ENCODE results near the gene SCYL2.
"Not testable (repeated sequence)": the region's sequence is repeated elsewhere in the genome, so short reads cannot be mapped to it uniquely, and the experiment has no call there.

SCYL2 gene, protein sequence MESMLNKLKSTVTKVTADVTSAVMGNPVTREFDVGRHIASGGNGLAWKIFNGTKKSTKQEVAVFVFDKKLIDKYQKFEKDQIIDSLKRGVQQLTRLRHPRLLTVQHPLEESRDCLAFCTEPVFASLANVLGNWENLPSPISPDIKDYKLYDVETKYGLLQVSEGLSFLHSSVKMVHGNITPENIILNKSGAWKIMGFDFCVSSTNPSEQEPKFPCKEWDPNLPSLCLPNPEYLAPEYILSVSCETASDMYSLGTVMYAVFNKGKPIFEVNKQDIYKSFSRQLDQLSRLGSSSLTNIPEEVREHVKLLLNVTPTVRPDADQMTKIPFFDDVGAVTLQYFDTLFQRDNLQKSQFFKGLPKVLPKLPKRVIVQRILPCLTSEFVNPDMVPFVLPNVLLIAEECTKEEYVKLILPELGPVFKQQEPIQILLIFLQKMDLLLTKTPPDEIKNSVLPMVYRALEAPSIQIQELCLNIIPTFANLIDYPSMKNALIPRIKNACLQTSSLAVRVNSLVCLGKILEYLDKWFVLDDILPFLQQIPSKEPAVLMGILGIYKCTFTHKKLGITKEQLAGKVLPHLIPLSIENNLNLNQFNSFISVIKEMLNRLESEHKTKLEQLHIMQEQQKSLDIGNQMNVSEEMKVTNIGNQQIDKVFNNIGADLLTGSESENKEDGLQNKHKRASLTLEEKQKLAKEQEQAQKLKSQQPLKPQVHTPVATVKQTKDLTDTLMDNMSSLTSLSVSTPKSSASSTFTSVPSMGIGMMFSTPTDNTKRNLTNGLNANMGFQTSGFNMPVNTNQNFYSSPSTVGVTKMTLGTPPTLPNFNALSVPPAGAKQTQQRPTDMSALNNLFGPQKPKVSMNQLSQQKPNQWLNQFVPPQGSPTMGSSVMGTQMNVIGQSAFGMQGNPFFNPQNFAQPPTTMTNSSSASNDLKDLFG

DNA sequence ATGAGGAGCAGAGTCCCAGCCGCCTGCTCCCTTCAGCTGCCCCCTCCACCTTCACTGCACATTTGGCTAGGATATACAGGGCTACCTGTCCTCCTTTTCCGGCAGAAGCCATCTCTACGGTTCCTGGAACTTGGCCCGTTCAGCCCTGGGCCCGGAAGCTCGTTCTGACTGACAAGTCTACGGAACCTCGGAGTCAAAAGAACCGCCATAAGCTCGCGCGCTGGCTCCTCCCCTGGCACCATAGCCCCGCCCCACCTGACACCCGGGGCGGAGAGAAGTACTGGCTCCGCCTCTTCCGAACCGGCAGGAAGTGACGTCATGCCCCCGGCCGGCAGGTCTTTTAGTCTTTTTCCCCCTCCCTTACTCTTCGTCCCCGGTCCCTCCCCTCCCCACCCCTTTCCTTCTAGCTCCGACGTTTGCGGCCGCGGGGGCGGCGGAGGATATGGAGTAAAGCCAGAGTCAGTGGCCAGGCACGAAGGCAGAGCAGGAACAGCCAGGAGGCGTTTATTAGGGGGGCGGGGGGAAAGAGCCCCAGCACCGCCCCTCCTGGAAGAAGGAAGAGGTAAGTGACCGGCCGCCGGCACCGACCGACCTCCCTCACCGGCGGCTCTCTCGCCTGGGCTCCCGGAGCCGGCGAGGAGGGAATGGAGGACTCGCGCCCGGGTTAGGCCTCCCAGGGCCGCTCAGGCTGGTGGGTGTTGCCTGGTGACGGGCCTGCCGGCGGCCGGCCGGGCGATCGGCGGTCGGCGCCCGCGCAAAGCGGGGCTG lies at the start of gene SCYL2, which contains the start of gene DEPDC4:
Gene SCYL2, plus strand, starts transcription at position 343 of the 768 bp plus-strand sequence. CDS start 15,794 bp downstream, outside the sequence.
Gene DEPDC4, minus strand, starts transcription at position 245 of the 768 bp plus-strand sequence. Its CDS starts 3 bp downstream, at position 242.
- Histone ChIP-seq H3K4me1 (ENCODE audit: control insufficient read depth, insufficient read depth, low read length, unreplicated experiment) (peaks cover 15% of the 10 kb centered on the region), H3K27me3 (ENCODE audit: insufficient read depth, low read length) (no peaks in the 10 kb centered on the region), H2AFZ (ENCODE audit: low read length, unreplicated experiment) (peak within 1 kb of the TSS; percentile 96), H3K4me3 (ENCODE audit: low read depth, low read length) (peak within 1 kb of the TSS; percentile 96), H3K27ac (ENCODE audit: low read depth, low read length) (peak within 1 kb of the TSS; percentile 79), H3K36me3 (ENCODE audit: insufficient read depth, low read length) (no peaks in the 10 kb centered on the region), H3K79me2 (ENCODE audit: control insufficient read depth, insufficient read depth, low read length, unreplicated experiment) (peaks cover 42% of the 10 kb centered on the region)

DNA sequence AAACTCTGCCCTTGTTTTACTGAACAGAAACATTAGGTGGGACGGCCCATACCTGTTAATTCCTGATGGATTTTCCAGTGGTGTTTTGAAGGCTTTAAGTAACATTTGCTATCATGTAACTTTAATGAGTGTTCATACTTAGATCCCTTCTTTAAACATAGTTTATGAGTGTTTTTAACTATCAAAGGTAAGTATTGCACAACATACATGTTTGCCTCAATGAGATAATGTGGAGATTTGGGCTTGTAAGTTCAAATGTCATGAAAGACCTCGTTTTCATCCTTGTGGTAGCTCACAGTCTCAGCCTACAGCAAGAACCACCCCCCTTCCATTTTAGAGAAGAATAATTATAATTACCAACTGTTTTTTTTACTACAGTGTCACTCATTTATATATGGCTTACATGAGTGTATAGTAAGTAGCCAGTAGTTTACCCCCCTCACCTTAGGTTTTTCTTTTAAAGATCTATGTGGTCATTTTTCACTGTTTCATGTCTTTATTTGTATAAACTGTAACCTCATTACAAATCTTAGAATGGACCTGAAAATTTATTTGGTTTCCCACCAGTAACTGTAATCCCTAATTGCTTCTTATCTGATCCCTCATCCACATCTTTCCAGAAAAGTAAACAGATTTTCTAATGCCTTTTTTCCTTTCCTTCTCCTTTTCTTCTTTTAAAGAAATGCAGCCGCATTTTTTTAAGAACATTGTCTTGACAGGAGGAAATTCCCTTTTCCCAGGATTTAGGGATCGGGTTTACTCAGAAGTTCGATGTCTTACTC lies 47.5 kb upstream of the SCYL2 start:
- Histone ChIP-seq H3K27ac (ENCODE audit: low read depth, low read length) (no peak overlapping the region), H3K36me3 (ENCODE audit: insufficient read depth, low read length) (no peaks in the 10 kb centered on the region; the same call in 1 of the 2 replicates), H3K27me3 (ENCODE audit: insufficient read depth, low read length) (no peaks in the 10 kb centered on the region)

DNA sequence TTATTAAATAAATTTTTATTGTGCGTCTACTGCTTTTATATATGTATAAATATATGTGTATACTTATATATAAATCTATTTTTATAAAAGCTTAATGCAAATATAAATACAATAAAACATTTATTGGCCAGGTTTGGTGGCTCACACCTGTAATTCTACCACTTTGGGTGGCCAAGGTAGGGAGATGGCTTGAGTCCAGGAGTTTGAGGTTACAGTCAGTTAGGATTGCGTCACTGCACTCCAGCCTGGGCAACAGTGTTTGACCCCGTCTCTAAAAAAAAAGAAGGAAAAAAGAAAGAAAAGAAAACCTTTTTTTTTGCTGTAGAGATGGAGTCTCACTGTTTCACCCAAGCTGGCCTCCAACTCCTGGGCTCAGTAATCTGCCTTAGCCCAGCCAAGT lies 45.5 kb upstream of the SCYL2 start:
- Histone ChIP-seq H3K79me2 (ENCODE audit: control insufficient read depth, insufficient read depth, low read length, unreplicated experiment) (no peaks in the 10 kb centered on the region), H3K27ac (ENCODE audit: low read depth, low read length) (no peak overlapping the region), H3K27me3 (ENCODE audit: insufficient read depth, low read length) (no peaks in the 10 kb centered on the region), H3K4me1 (ENCODE audit: control insufficient read depth, insufficient read depth, low read length, unreplicated experiment) (no peaks in the 10 kb centered on the region), H2AFZ (ENCODE audit: low read length, unreplicated experiment) (no peak overlapping the region), H3K36me3 (ENCODE audit: insufficient read depth, low read length) (peaks cover 3% of the 10 kb centered on the region; the same call in 1 of the 2 replicates), H3K4me3 (ENCODE audit: low read depth, low read length) (no peak overlapping the region)

More for the DNA sequence above, 47.5 kb upstream of the SCYL2 start:
- Histone ChIP-seq H3K4me3 (ENCODE audit: low read depth, low read length) (no peak overlapping the region), H3K79me2 (ENCODE audit: control insufficient read depth, insufficient read depth, low read length, unreplicated experiment) (no peaks in the 10 kb centered on the region), H2AFZ (ENCODE audit: low read length, unreplicated experiment) (no peak overlapping the region), H3K4me1 (ENCODE audit: control insufficient read depth, insufficient read depth, low read length, unreplicated experiment) (no peaks in the 10 kb centered on the region)

DNA sequence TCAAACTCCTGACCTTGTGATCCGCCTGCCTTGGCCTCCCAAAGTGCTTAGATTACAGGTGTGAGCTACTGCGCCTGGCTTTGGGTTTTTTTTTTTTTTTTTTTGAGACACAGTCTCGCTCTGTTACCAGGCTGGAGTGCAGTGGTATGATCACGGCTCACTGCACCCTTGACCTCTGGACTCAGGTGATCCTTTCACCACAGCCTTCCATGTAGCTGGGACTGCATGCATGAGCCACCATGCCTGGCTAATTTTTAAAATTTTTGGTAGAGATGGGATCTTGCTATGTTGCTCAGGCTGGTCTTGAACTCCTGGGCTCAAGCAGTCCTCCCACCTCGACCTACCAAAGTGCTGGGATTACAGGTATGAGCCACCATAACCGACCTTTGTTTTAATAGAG lies 44.8 kb upstream of the SCYL2 start:
- H2AFZ ChIP-seq (ENCODE audit: low read length, unreplicated experiment); H3K27me3 ChIP-seq (ENCODE audit: insufficient read depth, low read length); H3K27ac ChIP-seq (ENCODE audit: low read depth, low read length); H3K79me2 ChIP-seq (ENCODE audit: control insufficient read depth, insufficient read depth, low read length, unreplicated experiment); H3K4me1 ChIP-seq (ENCODE audit: control insufficient read depth, insufficient read depth, low read length, unreplicated experiment); H3K4me3 ChIP-seq (ENCODE audit: low read depth, low read length); H3K36me3 ChIP-seq (ENCODE audit: insufficient read depth, low read length): not testable (repeated sequence)

DNA sequence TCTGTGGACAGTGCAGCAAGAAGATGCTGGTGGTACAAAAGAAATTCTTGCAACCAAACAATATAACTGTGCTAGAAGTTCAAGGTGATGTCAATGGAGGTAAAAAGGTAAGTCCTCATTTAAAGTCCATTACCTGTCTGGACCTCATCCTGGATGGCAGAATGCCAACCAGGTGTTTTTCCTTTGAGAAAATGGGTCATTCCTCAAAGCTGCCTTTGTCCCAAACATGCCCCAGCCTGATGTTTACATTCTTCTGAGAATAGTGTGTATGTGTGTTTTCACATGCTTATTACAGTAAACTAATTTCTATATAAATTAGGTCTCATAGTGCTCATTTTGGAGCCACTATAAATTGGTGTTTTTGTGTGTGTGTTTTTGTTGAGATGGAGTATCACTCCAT lies 41.5 kb upstream of the SCYL2 start:
- Histone ChIP-seq H3K36me3 (ENCODE audit: insufficient read depth, low read length) (peaks cover 3% of the 10 kb centered on the region; the same call in 1 of the 2 replicates), H3K27me3 (ENCODE audit: insufficient read depth, low read length) (no peaks in the 10 kb centered on the region), H2AFZ (ENCODE audit: low read length, unreplicated experiment) (no peak overlapping the region), H3K4me3 (ENCODE audit: low read depth, low read length) (no peak overlapping the region), H3K27ac (ENCODE audit: low read depth, low read length) (no peak overlapping the region), H3K4me1 (ENCODE audit: control insufficient read depth, insufficient read depth, low read length, unreplicated experiment) (no peaks in the 10 kb centered on the region), H3K79me2 (ENCODE audit: control insufficient read depth, insufficient read depth, low read length, unreplicated experiment) (no peaks in the 10 kb centered on the region)

DNA sequence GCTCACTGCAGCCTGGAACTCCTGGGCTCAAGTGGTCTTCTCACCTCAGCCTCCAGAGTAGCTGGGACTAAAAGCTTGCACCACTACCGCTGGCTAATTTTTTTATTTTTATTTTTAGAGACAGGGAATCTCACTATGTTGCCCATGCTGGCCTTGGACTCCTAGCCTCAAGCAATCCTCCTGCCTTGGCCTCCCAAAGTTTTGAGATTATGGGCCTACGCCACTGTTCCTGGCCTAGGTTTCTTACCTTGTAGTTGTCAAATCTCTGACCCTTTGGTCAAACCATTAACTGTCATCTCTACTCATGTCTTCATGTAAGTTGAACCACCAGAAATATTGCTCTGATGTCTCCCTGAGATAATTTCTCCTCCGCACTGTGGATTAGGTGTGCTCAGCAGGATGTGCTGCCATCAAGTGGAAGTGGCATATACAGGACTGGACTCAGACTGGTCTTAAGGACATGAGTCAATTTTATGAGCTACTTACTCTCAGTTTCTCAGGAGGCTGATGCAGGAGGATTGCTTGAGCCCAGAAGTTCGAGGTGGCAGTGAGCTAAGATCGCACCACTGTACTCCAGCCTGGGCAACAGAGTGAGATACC lies 37.8 kb upstream of the SCYL2 start:
- 0 out of 2 replicates have a peak, but pooled peaks cover 3% of the 10 kb centered on the region for H3K36me3 ChIP-seq (ENCODE audit: insufficient read depth, low read length)
- no peaks in the 10 kb centered on the region for H3K27me3 ChIP-seq (ENCODE audit: insufficient read depth, low read length)
- H2AFZ ChIP-seq (ENCODE audit: low read length, unreplicated experiment) = no peak overlapping the region
- peaks cover 4% of the 10 kb centered on the region for H3K4me1 ChIP-seq (ENCODE audit: control insufficient read depth, insufficient read depth, low read length, unreplicated experiment)
- no peak overlapping the region for H3K27ac ChIP-seq (ENCODE audit: low read depth, low read length)
- H3K79me2 ChIP-seq (ENCODE audit: control insufficient read depth, insufficient read depth, low read length, unreplicated experiment) = no peaks in the 10 kb centered on the region
- no peak overlapping the region for H3K4me3 ChIP-seq (ENCODE audit: low read depth, low read length)

DNA sequence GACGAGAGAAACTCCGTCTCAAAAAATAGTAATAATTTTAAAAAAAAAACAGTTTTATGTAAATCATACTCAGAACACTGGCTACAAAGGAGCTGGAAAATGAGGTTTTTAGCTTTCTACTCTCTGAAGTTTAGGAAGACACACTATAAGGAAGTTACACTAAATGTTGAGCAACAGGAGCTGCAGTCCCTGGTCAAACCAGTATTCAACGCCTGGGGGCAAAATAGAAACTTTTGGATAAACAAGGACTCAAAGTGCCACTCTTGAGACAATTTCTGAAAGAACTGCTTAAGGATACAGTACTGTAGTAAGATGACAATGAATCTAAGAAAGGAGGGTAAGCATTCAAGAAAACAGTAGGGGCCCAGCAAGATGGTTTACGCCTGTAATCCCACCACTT lies 37.1 kb upstream of the SCYL2 start:
- Histone ChIP-seq H3K36me3 (ENCODE audit: insufficient read depth, low read length) (0 out of 2 replicates have a peak, but pooled peaks cover 3% of the 10 kb centered on the region), H3K79me2 (ENCODE audit: control insufficient read depth, insufficient read depth, low read length, unreplicated experiment) (no peaks in the 10 kb centered on the region), H2AFZ (ENCODE audit: low read length, unreplicated experiment) (no peak overlapping the region), H3K4me3 (ENCODE audit: low read depth, low read length) (no peak overlapping the region), H3K4me1 (ENCODE audit: control insufficient read depth, insufficient read depth, low read length, unreplicated experiment) (peaks cover 8% of the 10 kb centered on the region), H3K27ac (ENCODE audit: low read depth, low read length) (no peak overlapping the region), H3K27me3 (ENCODE audit: insufficient read depth, low read length) (no peaks in the 10 kb centered on the region)

DNA sequence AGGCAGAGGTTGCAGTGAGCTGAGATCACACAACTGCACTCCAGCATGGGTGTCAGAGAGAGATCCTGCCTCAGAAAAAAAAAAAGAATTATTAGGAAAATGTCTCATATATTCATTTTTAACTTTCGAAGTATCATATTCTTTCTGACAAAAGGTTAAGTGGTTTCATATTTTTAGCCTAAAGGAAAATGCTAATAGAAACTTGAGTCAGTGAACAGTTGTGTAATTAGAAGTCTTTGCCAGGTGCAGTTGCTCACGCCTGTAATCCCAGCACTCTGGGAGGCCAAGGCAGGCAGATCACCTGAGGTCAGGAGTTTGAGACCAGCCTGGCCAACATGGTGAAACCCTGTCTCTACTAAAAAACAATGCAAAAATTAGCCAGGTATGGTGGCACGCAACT lies 35.1 kb upstream of the SCYL2 start:
- not testable (repeated sequence) for H3K4me1 ChIP-seq (ENCODE audit: control insufficient read depth, insufficient read depth, low read length, unreplicated experiment); H3K27ac ChIP-seq (ENCODE audit: low read depth, low read length); H3K27me3 ChIP-seq (ENCODE audit: insufficient read depth, low read length)

DNA sequence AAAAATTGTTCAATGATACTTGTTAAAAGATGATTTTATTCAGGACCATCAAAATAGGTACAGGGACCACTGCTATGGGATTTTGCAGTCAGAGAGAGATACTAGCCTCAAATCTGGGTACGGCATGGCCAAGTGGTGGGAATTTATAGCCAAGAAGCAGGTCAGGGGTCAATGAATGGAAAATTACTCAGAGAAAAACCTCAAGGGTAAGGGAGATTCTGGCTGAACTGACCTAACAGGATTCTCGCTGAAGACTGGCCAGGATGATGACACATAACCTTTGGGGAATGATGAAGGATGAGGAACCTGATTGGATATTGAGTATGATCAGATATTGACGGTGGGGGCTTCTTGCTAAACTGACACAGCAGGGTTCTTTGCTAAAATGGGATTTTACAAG lies 32.8 kb upstream of the SCYL2 start:
- Histone ChIP-seq H3K27ac (ENCODE audit: low read depth, low read length) (peak overlapping the region; percentile 68), H3K79me2 (ENCODE audit: control insufficient read depth, insufficient read depth, low read length, unreplicated experiment) (no peaks in the 10 kb centered on the region), H3K4me3 (ENCODE audit: low read depth, low read length) (peak overlapping the region; percentile 71)

More for the DNA sequence above, 35.1 kb upstream of the SCYL2 start:
- not testable (repeated sequence) for H2AFZ ChIP-seq (ENCODE audit: low read length, unreplicated experiment); H3K79me2 ChIP-seq (ENCODE audit: control insufficient read depth, insufficient read depth, low read length, unreplicated experiment); H3K36me3 ChIP-seq (ENCODE audit: insufficient read depth, low read length); H3K4me3 ChIP-seq (ENCODE audit: low read depth, low read length)

More for the DNA sequence above, 32.8 kb upstream of the SCYL2 start:
- no peaks in the 10 kb centered on the region for H3K27me3 ChIP-seq (ENCODE audit: insufficient read depth, low read length)
- peak overlapping the region; percentile 98 for H2AFZ ChIP-seq (ENCODE audit: low read length, unreplicated experiment)
- no peaks in the 10 kb centered on the region for H3K36me3 ChIP-seq (ENCODE audit: insufficient read depth, low read length)
- peaks cover 8% of the 10 kb centered on the region for H3K4me1 ChIP-seq (ENCODE audit: control insufficient read depth, insufficient read depth, low read length, unreplicated experiment)
